Measurements from ENCODE around the gene CDH4.

Gene CDH4

GRCh38 chr20:61876952-61877728, 625.1 kb downstream of the CDH4 start:
- no peak for DNase-seq

- no peak for DNase-seq
Observed at GRCh38 chr20:61877776-61878477, 625.9 kb downstream of the CDH4 start.

GRCh38 chr20:61878478-61879302, 626.6 kb downstream of the CDH4 start:
- no peak for DNase-seq

GRCh38 chr20:61879303-61879620, 627.2 kb downstream of the CDH4 start:
- no peak for DNase-seq

GRCh38 chr20:61879694-61880093, 627.6 kb downstream of the CDH4 start:
- no peak for DNase-seq

- DNase-seq = no peak
Observed at GRCh38 chr20:61880706-61881105, 628.6 kb downstream of the CDH4 start.

GRCh38 chr20:61881416-61881815, 629.4 kb downstream of the CDH4 start:
- DNase-seq = no peak

GRCh38 chr20:61881861-61882260, 629.8 kb downstream of the CDH4 start:
- DNase-seq = no peak

GRCh38 chr20:61882716-61883615, 630.9 kb downstream of the CDH4 start:
- no peak for DNase-seq

GRCh38 chr20:61883857-61884393, 631.9 kb downstream of the CDH4 start:
- DNase-seq = no peak

GRCh38 chr20:61884571-61885389, 632.7 kb downstream of the CDH4 start:
- DNase-seq = no peak

- no peak for DNase-seq
Observed at GRCh38 chr20:61885759-61886715, 634.0 kb downstream of the CDH4 start.

- DNase-seq = peak; percentile 69
Observed at GRCh38 chr20:61886721-61887595, 634.9 kb downstream of the CDH4 start.

GRCh38 chr20:61887596-61888093, 635.6 kb downstream of the CDH4 start:
- DNase-seq = no peak

GRCh38 chr20:61888101-61888865, 636.2 kb downstream of the CDH4 start:
- no peak for DNase-seq

GRCh38 chr20:61889659-61890058, 637.6 kb downstream of the CDH4 start:
- DNase-seq = no peak

GRCh38 chr20:61890210-61890609, 638.1 kb downstream of the CDH4 start:
- DNase-seq = no peak

- no peak for DNase-seq
Observed at GRCh38 chr20:61891476-61891875, 639.4 kb downstream of the CDH4 start.
